Epithelial cell of proximal tubule (primary cell): ENCODE measurements around the gene RARB. TPM values are rescaled to one million over a fixed set of nuclear protein-coding genes. Genes with fewer than 3 reads are reported as not detected.

ENCODE experiments used
- DNase-seq: peaks from one replicate; pipeline ENCODE4 v3.0.0-alpha.2; 2011; ENCODE audit warnings: low read depth
- H3K4me3 ChIP-seq: 2 replicates; pipeline ENCODE4 v1.5.1; 2011; ENCODE audit warnings: low read depth, mild to moderate bottlenecking, low read length
- CTCF ChIP-seq: conservative IDR thresholded peaks from 2 replicates; pipeline ENCODE4 v1.5.1; 2012; ENCODE audit warnings: low read depth, mild to moderate bottlenecking, low read length
- total RNA-seq: library from RNA; depleted of rRNA; stranded (reverse); fragments of >200 nt; gene quantifications from 2 replicates; pipeline ENCODE4 v1.2.3, GENCODE V29; 2015

Gene RARB
- total RNA-seq, 1 donor from 2014 or later, result 4.6 TPM

GRCh38 chr3:25537516-25537915, 109.5 kb downstream of the RARB start:
- no peak for DNase-seq
- no peak overlapping the region for H3K4me3 ChIP-seq
- no peak for TF ChIP-seq CTCF

GRCh38 chr3:25540273-25540672, 112.2 kb downstream of the RARB start:
- DNase-seq, result no peak
- TF ChIP-seq CTCF, result no peak
- no peak overlapping the region for H3K4me3 ChIP-seq

- no peak for DNase-seq
- H3K4me3 ChIP-seq, result no peak overlapping the region
- no peak for TF ChIP-seq CTCF
Observed at GRCh38 chr3:25542492-25543039, 114.5 kb downstream of the RARB start.

GRCh38 chr3:25547103-25547502, 119.0 kb downstream of the RARB start:
- DNase-seq, result no peak
- H3K4me3 ChIP-seq, result no peak overlapping the region
- TF ChIP-seq CTCF, result no peak

GRCh38 chr3:25547943-25548674, 120.0 kb downstream of the RARB start:
- no peak for TF ChIP-seq CTCF
- no peak for DNase-seq

GRCh38 chr3:25548836-25549235, 120.8 kb downstream of the RARB start:
- DNase-seq, result no peak
- no peak for TF ChIP-seq CTCF
- H3K4me3 ChIP-seq, result no peak overlapping the region

More at GRCh38 chr3:25547943-25548674, 120.0 kb downstream of the RARB start:
- H3K4me3 ChIP-seq, result no peak overlapping the region

- no peak for TF ChIP-seq CTCF
- no peak for DNase-seq
- H3K4me3 ChIP-seq, result no peak overlapping the region
Observed at GRCh38 chr3:25552251-25552650, 124.2 kb downstream of the RARB start.
